DMS53 treated with DMSO at 0.1 percent for 48 hours (cell line): ENCODE results near the gene LDHAL6A.

Experiments
- DNase-seq: peaks from one replicate; lab custom pipeline; 2025; ENCODE audit not compliant: unreplicated experiment; lab: John Stamatoyannopoulos, UW

LDHAL6A gene

GRCh38 chr11:18490319-18490718 is 34.7 kb downstream of the LDHAL6A start:
- DNase-seq, result no peak

GRCh38 chr11:18490736-18491485 is 35.3 kb downstream of the LDHAL6A start:
- DNase-seq, result no peak

- no peak for DNase-seq
Observed at GRCh38 chr11:18491924-18492323, 36.3 kb downstream of the LDHAL6A start.

GRCh38 chr11:18492888-18493287 is 37.2 kb downstream of the LDHAL6A start:
- DNase-seq, result peak; percentile 51

- DNase-seq, result peak; percentile 64
Observed at GRCh38 chr11:18493310-18493709, 37.7 kb downstream of the LDHAL6A start.

GRCh38 chr11:18495271-18495670 is 39.6 kb downstream of the LDHAL6A start:
- no peak for DNase-seq

- peak; percentile 26 for DNase-seq
Observed at GRCh38 chr11:18495703-18496102, 40.0 kb downstream of the LDHAL6A start.

GRCh38 chr11:18498039-18498438 is 42.4 kb downstream of the LDHAL6A start:
- no peak for DNase-seq

GRCh38 chr11:18501629-18502028 is 46.0 kb downstream of the LDHAL6A start:
- DNase-seq, result no peak

- DNase-seq, result no peak
Observed at GRCh38 chr11:18502352-18502751, 46.7 kb downstream of the LDHAL6A start.

GRCh38 chr11:18521122-18521521 is 65.5 kb downstream of the LDHAL6A start:
- DNase-seq, result no peak

- no peak for DNase-seq
Observed at GRCh38 chr11:18522388-18522787, 66.7 kb downstream of the LDHAL6A start.

GRCh38 chr11:18523084-18523483 is 67.4 kb downstream of the LDHAL6A start:
- DNase-seq, result no peak

GRCh38 chr11:18524248-18524647 is 68.6 kb downstream of the LDHAL6A start:
- no peak for DNase-seq

GRCh38 chr11:18526130-18526520 is 70.5 kb downstream of the LDHAL6A start:
- DNase-seq, result no peak

GRCh38 chr11:18526521-18527296 is 71.1 kb downstream of the LDHAL6A start, which contains the start of gene TSG101:
Gene TSG101, minus strand, starts transcription at chr11:18526942. Its CDS starts 126 bp downstream, at chr11:18526816.
- DNase-seq, result peak; percentile 80

GRCh38 chr11:18527512-18527911 is 71.9 kb downstream of the LDHAL6A start:
- no peak for DNase-seq
